ENCODE results near the gene HLA-DRA. TPM values are rescaled to one million over a fixed set of nuclear protein-coding genes. Genes with fewer than 3 reads are reported as not detected.
A peak's percentile ranks its signal among the peaks of the same experiment; 100 is the strongest.

The HLA-DRA gene
- total and polyA plus RNA-seq, 2 donors from 2014 or later, result 489 to 607 TPM

DNA sequence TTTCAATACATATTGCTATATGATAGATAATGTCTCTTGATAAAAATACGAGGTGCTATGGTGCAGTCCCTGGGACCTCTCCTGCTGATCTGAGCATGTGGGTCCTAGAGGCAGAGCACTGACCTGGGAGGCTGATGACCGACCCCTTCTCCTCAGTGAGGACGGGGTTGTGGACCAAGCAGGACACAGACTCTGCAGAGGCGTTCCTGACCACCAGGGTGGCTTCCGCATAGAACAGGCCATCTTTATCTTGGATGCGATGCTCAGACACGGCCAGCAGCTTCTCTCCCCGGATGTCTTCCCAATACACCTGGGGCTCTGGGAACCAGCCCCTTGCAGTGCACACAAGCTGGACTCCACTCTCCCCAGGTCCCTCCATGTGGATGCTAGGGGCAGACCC, 36.9 kb upstream of the HLA-DRA start:
- no peak overlapping the region for H3K9ac ChIP-seq (ENCODE audit: low read length in 3 of 3)
- no peak overlapping the region for H3K4me3 ChIP-seq (ENCODE audit: low read length in 3 of 3)
- H3K27ac ChIP-seq (ENCODE audit: low read depth in 2 of 2, low read length in 2 of 2), result no peak overlapping the region
- no peaks in the 10 kb centered on the region for H3K27me3 ChIP-seq (ENCODE audit: control insufficient read depth, insufficient read depth, low read length)
- intact Hi-C loops (cut with DNase I), result no loop called here
- DNase-seq, result no peak
- no peaks in the 10 kb centered on the region for H3K9me3 ChIP-seq (ENCODE audit: control insufficient read depth in 2 of 3, insufficient read depth in 1 of 3, low read length in 3 of 3)
- no peak for TF ChIP-seq CTCF (IDR thresholded peaks at IDR 0.05; ENCODE audit: borderline replicate concordance, extremely low read depth, insufficient read depth)
- H3K4me1 ChIP-seq (ENCODE audit: control insufficient read depth in 2 of 3, insufficient read depth in 2 of 3, low read depth in 1 of 3, low read length in 3 of 3), result no peaks in the 10 kb centered on the region
- H3K36me3 ChIP-seq (ENCODE audit: control insufficient read depth in 2 of 3, insufficient read depth in 3 of 3, low read length in 3 of 3), result no peaks in the 10 kb centered on the region
- FAIRE-seq, result no peak

GRCh38 chr6:32405656-32406055, 34.0 kb upstream of the HLA-DRA start:
- no peak for TF ChIP-seq CTCF (IDR thresholded peaks at IDR 0.05; ENCODE audit: borderline replicate concordance, extremely low read depth, insufficient read depth)
- DNase-seq (no peak), FAIRE-seq (peak; percentile 13)
- Histone ChIP-seq H3K27ac (ENCODE audit: low read depth in 2 of 2, low read length in 2 of 2) (no peak overlapping the region), H3K27me3 (ENCODE audit: control insufficient read depth, insufficient read depth, low read length) (no peaks in the 10 kb centered on the region), H3K36me3 (ENCODE audit: control insufficient read depth in 2 of 3, insufficient read depth in 3 of 3, low read length in 3 of 3) (no peaks in the 10 kb centered on the region), H3K4me1 (ENCODE audit: control insufficient read depth in 2 of 3, insufficient read depth in 2 of 3, low read depth in 1 of 3, low read length in 3 of 3) (no peaks in the 10 kb centered on the region), H3K9me3 (ENCODE audit: control insufficient read depth in 2 of 3, insufficient read depth in 1 of 3, low read length in 3 of 3) (no peaks in the 10 kb centered on the region), H3K9ac (ENCODE audit: low read length in 3 of 3) (no peak overlapping the region), H3K4me3 (ENCODE audit: low read length in 3 of 3) (no peak overlapping the region)
- intact Hi-C loops (cut with DNase I), result no loop called here

- no peak overlapping the region for H3K4me3 ChIP-seq (ENCODE audit: low read length in 3 of 3)
- intact Hi-C loops (cut with DNase I), result no loop called here
- H3K36me3 ChIP-seq (ENCODE audit: control insufficient read depth in 2 of 3, insufficient read depth in 3 of 3, low read length in 3 of 3), result no peaks in the 10 kb centered on the region
- H3K27ac ChIP-seq (ENCODE audit: low read depth in 2 of 2, low read length in 2 of 2), result no peak overlapping the region
- H3K9me3 ChIP-seq (ENCODE audit: control insufficient read depth in 2 of 3, insufficient read depth in 1 of 3, low read length in 3 of 3), result no peaks in the 10 kb centered on the region
- no peak overlapping the region for H3K9ac ChIP-seq (ENCODE audit: low read length in 3 of 3)
- no peak for FAIRE-seq
- H3K4me1 ChIP-seq (ENCODE audit: control insufficient read depth in 2 of 3, insufficient read depth in 2 of 3, low read depth in 1 of 3, low read length in 3 of 3), result no peaks in the 10 kb centered on the region
- H3K27me3 ChIP-seq (ENCODE audit: control insufficient read depth, insufficient read depth, low read length), result no peaks in the 10 kb centered on the region
- no peak for TF ChIP-seq CTCF (IDR thresholded peaks at IDR 0.05; ENCODE audit: borderline replicate concordance, extremely low read depth, insufficient read depth)
- no peak for DNase-seq
Observed at GRCh38 chr6:32406197-32406596, 33.5 kb upstream of the HLA-DRA start.

DNA sequence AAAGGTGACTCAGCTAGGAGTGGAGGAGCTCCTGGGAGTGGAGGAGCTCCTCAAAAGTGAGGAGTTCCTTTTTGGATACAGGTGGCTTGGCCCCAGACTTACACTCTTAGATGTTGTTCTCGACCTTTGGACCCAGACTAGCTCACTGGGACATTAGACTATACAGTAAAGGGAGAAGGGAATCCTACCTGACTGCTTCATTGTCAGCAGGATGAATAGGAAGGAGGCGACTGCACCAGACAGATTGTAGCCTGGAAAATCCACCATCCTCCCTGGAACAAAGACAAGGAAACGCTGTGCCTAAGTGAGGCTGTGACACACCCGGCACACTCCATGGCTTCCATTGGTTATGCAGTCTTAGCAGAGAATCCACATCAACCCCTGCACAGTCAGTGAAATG, 32.8 kb upstream of the HLA-DRA start, which contains the start of gene BTNL2:
Gene BTNL2 (minus strand): TSS at position 325 of the 400 bp plus-strand sequence. CDS start 58 bp downstream, at position 267.
- Histone ChIP-seq H3K9me3 (ENCODE audit: control insufficient read depth in 2 of 3, insufficient read depth in 1 of 3, low read length in 3 of 3) (no peaks in the 10 kb centered on the region), H3K4me3 (ENCODE audit: low read length in 3 of 3) (no peak within 1 kb of the TSS), H3K27ac (ENCODE audit: low read depth in 2 of 2, low read length in 2 of 2) (no peak within 1 kb of the TSS), H3K4me1 (ENCODE audit: control insufficient read depth in 2 of 3, insufficient read depth in 2 of 3, low read depth in 1 of 3, low read length in 3 of 3) (no peaks in the 10 kb centered on the region), H3K27me3 (ENCODE audit: control insufficient read depth, insufficient read depth, low read length) (no peaks in the 10 kb centered on the region), H3K9ac (ENCODE audit: low read length in 3 of 3) (no peak within 1 kb of the TSS), H3K36me3 (ENCODE audit: control insufficient read depth in 2 of 3, insufficient read depth in 3 of 3, low read length in 3 of 3) (no peaks in the 10 kb centered on the region)
- no peak for DNase-seq
- no peak for TF ChIP-seq CTCF (IDR thresholded peaks at IDR 0.05; ENCODE audit: borderline replicate concordance, extremely low read depth, insufficient read depth)
- intact Hi-C loops (cut with DNase I), result no loop called here
- no peak for FAIRE-seq
